HG02885 (cell line): ENCODE results near the gene GPR87.

ENCODE experiments used
- ATAC-seq: cut with Tn5 transposase; IDR thresholded peaks from one replicate; pipeline ENCODE4 v1.9.1; 2021; ENCODE audit warnings: mild to moderate bottlenecking; ENCODE audit not compliant: unreplicated experiment, poor library complexity

GPR87 gene

GRCh38 chr3:151318313-151318712 lies 1.7 kb upstream of the GPR87 start:
- no peak for ATAC-seq

- ATAC-seq, result no peak
These were observed 774 bp downstream of the GPR87 start for GRCh38 chr3:151315846-151316245.

GRCh38 chr3:151315136-151315535 lies 1.5 kb downstream of the GPR87 start:
- no peak for ATAC-seq

GRCh38 chr3:151314593-151314992 lies 2.0 kb downstream of the GPR87 start:
- no peak for ATAC-seq

GRCh38 chr3:151314137-151314536 lies 2.5 kb downstream of the GPR87 start:
- no peak for ATAC-seq

- no peak for ATAC-seq
These were observed 3.6 kb downstream of the GPR87 start for GRCh38 chr3:151312972-151313371.

GRCh38 chr3:151309566-151309965 lies 7.1 kb downstream of the GPR87 start:
- no peak for ATAC-seq

- ATAC-seq, result no peak
These were observed 8.8 kb downstream of the GPR87 start for GRCh38 chr3:151307583-151308488.

GRCh38 chr3:151307131-151307530 lies 9.5 kb downstream of the GPR87 start:
- ATAC-seq, result no peak

GRCh38 chr3:151306168-151306810 lies 10.3 kb downstream of the GPR87 start:
- no peak for ATAC-seq

- no peak for ATAC-seq
These were observed 10.9 kb downstream of the GPR87 start for GRCh38 chr3:151305775-151306151.

GRCh38 chr3:151305060-151305774 lies 11.4 kb downstream of the GPR87 start:
- no peak for ATAC-seq

GRCh38 chr3:151303751-151304150 lies 12.9 kb downstream of the GPR87 start:
- ATAC-seq, result no peak

- ATAC-seq, result no peak
These were observed 14.8 kb downstream of the GPR87 start for GRCh38 chr3:151301787-151302186.

- no peak for ATAC-seq
These were observed 16.1 kb downstream of the GPR87 start for GRCh38 chr3:151300539-151300938.

GRCh38 chr3:151299006-151299405 lies 17.6 kb downstream of the GPR87 start:
- no peak for ATAC-seq

GRCh38 chr3:151297429-151297828 lies 19.2 kb downstream of the GPR87 start:
- ATAC-seq, result no peak

- no peak for ATAC-seq
These were observed 20.4 kb downstream of the GPR87 start for GRCh38 chr3:151296226-151296625.

GRCh38 chr3:151293127-151293526 lies 23.5 kb downstream of the GPR87 start:
- no peak for ATAC-seq

- ATAC-seq, result no peak
These were observed 25.9 kb downstream of the GPR87 start for GRCh38 chr3:151290673-151291072.

- no peak for ATAC-seq
These were observed 27.2 kb downstream of the GPR87 start for GRCh38 chr3:151289445-151289844.
